Activated T-cell treated with anti-CD3 and anti-CD28 coated beads, Interleukin-2, amount 50 U/mL, for 4 hours (primary cell): ENCODE data around the gene USP3. TPM values are rescaled to one million over a fixed set of nuclear protein-coding genes. Genes with fewer than 3 reads are reported as not detected.

Experiments used
- ATAC-seq, 2 donors: fragments of 200-7000 bp; cut with Tn5 transposase; one replicate each; pipeline ENCODE4 v1.10.0; 2021
- DNase-seq: peaks from one replicate; pipeline ENCODE4 v3.0.0-alpha.2; 2020
- H3K27me3 Mint-ChIP-seq: one replicate; pipeline ENCODE4 v1.8.0; 2021; ENCODE audit warnings: low read depth, mixed read lengths
- H3K36me3 Mint-ChIP-seq: one replicate; pipeline ENCODE4 v1.8.0; 2022; ENCODE audit warnings: mixed read lengths; ENCODE audit not compliant: insufficient read depth
- H3K4me1 Mint-ChIP-seq: one replicate; pipeline ENCODE4 v1.8.0; 2021; ENCODE audit warnings: low read depth, mixed read lengths
- H3K4me3 Mint-ChIP-seq: one replicate; pipeline ENCODE4 v1.8.0; 2021; ENCODE audit warnings: mild to moderate bottlenecking, moderate library complexity, mixed read lengths
- H3K9me3 Mint-ChIP-seq: one replicate; pipeline ENCODE4 v1.8.0; 2021; ENCODE audit warnings: mixed read lengths
- total RNA-seq, 3 donors: library from RNA; stranded (reverse); gene quantifications; one replicate each; pipeline ENCODE4 v1.2.1, GENCODE V29; 2021

Gene USP3
- total RNA-seq, 3 donors from 2014 or later = 34.2 to 40.9 (median 35.5) TPM

DNA sequence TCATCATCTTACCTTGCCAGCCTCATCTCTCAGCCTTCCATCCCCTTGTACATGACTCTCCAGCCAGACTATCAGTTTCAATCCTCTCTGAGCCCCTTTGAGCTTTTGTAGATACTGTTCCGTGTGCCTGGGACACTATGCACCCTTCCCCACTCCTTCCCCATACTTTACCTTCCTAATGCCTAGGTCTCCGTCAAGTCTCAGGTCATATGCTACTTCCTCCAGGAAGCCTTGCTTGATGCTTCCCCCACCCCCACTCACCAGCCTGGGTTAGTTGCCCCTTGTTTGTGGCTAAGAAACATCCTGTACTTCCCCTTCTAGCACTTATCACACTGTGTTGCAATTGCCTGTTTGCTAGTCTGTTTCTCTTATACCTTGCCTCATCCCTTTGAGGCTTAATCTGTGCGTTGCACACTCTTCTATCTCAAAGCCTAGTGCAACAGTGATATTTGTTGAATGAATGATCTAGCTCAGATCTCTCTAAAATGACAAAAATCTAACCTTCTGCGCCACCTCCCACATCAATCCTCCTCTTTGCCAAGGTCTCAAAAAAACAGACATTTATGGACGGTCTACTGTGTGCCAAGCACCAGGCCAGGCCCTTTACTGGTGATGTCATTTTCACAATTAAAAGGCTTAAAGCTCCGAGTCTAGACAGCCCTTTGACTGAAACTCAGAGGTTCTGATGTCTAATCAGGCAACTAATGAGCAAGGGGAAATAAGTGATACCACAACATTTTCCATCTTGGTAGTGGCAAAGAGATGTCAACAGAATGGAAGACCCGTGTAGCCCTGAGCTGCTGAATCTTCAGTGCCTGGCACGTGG lies 6.5 kb upstream of the USP3 start:
- no peaks in the 10 kb centered on the region for H3K9me3 Mint-ChIP-seq
- ATAC-seq = peak; percentile 59 to 61
- no peaks in the 10 kb centered on the region for H3K36me3 Mint-ChIP-seq
- H3K27me3 Mint-ChIP-seq = no peaks in the 10 kb centered on the region
- H3K4me3 Mint-ChIP-seq = no peak overlapping the region
- peaks cover 74% of the 10 kb centered on the region for H3K4me1 Mint-ChIP-seq
- DNase-seq = peak; percentile 54

DNA sequence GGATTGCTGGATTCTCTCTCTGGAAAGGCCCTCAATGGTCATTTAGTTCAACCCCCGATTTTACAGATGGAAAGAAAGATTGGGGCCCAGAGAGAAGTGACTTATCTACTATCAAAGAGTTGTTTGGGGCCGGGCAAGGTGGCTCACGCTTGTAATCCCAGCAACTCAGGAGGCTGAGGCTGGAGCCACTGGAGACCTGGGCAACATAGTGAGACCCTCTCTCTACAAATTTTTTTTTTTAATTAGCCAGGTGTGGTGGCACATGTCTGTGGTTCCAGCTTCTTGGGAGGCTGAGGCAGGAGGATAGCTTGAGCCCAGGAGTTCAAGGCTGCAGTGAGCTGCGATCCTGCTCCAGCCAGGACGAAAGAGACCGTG lies 5.2 kb upstream of the USP3 start:
- Mint-ChIP-seq H3K9me3 (no peaks in the 10 kb centered on the region), H3K4me1 (peaks cover 70% of the 10 kb centered on the region), H3K36me3 (no peaks in the 10 kb centered on the region), H3K4me3 (no peak overlapping the region), H3K27me3 (no peaks in the 10 kb centered on the region)
- no peak for ATAC-seq
- no peak for DNase-seq

DNA sequence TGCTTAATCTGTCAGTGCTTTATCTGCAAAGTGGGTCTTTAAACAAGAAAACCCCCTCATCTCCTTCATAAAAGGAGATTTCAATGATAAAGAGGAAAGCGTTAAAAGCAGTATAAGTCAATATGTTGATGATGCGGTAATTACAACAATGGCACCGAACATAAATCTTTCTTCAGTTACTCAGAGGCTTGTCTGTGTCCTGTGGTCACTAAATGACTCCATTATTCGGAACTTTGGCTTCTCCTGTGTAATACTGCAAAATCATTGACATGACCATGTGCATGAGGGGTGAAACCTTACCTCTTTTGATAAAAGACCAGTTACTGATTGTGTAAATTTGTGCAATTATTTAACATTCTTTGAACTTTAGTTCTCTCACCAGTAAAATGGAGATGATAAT lies 4.8 kb upstream of the USP3 start:
- Mint-ChIP-seq H3K4me3 (no peak overlapping the region), H3K9me3 (no peaks in the 10 kb centered on the region), H3K36me3 (no peaks in the 10 kb centered on the region), H3K27me3 (no peaks in the 10 kb centered on the region), H3K4me1 (peaks cover 66% of the 10 kb centered on the region)
- ATAC-seq = no peak
- no peak for DNase-seq

DNA sequence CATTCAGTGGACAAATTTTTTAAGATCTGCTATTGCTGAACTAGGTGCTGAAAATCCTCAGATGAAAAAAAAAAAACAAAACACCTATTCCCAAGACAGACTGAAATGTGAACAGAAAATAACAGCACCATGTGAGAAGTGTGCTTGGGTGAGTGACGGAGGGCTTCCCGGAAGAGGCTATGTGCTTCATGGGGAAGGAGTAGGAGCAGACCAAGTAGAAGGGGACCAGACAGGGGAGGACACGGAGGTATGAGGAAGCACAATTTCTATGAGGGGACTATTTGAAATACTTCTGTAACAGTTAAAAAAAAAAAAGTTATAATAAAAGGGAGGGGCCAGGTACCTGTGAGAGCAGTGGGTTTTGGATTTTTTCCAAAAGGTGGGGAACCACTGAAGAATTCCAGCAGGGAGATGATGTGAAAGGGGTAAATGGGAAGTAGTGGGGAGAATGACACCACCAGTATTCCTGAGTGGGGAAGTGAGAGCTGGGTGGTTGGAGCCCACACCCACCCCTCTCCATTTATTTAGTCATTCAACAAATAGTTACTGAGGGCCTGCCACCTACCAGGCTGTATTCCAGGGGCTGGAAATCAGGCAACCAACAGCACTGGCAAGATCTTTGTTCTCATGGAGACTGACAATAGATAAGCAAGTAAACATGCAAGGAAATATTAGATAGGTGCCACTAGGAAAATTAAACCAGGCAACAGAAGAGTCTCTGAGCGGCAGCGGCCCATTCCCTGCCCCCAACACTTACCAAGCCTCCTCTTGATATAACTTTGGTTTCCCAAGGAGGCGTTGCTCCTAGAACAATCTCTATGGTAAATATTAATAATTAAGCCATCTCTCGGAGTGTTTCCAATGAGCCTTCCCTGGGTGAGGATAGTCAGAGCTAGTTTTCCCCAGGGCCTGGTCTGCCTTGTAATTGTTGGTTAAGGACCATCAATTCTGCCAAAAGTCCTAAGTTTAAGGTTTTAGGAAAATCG lies 3.8 kb upstream of the USP3 start:
- H3K4me3 Mint-ChIP-seq = no peak overlapping the region
- no peaks in the 10 kb centered on the region for H3K27me3 Mint-ChIP-seq
- ATAC-seq = no peak
- no peak for DNase-seq
- no peaks in the 10 kb centered on the region for H3K9me3 Mint-ChIP-seq
- no peaks in the 10 kb centered on the region for H3K36me3 Mint-ChIP-seq
- peaks cover 58% of the 10 kb centered on the region for H3K4me1 Mint-ChIP-seq

DNA sequence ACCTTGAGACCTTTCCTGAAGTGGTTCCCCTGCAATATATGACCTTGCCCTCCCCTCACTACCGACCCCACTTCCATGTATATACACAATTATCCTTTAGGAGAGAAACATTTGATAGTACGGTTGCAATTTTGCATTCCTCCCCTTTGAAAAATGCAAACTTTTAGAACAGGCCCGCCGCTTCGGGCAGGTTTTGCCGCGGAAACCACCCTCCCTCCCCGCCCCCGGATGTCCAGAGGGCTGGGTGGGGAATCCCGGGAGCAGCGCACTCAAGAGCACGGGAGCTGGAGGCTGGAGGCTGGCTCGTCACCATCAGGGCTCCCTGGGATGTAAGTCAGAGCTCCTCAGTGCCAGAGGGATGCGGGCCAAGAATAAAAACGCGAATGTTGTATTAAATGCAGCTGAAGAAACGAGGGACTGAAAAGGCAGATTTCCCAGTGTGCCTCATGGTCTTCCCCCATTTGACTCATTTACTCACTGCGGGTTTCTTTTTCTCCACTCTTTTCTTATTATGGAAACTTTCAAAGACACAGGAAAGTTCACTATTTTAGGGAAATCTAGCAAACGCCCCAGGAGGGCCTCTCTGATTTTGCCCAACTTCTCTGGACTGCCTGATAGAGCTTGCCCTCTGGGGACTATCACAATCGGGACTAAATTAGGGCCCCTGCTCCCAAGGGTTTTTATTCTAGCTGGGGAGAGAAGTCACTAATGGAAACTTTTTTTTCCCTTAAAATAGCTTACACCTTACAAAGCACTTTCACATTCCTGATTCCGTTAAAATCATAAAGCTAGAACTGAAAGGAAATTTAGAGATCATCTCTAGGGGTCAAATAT lies 2.9 kb upstream of the USP3 start:
- DNase-seq = no peak
- Mint-ChIP-seq H3K4me1 (peaks cover 60% of the 10 kb centered on the region), H3K9me3 (no peaks in the 10 kb centered on the region), H3K4me3 (peak overlapping the region; percentile 48), H3K27me3 (no peaks in the 10 kb centered on the region), H3K36me3 (no peaks in the 10 kb centered on the region)
- ATAC-seq = no peak

DNA sequence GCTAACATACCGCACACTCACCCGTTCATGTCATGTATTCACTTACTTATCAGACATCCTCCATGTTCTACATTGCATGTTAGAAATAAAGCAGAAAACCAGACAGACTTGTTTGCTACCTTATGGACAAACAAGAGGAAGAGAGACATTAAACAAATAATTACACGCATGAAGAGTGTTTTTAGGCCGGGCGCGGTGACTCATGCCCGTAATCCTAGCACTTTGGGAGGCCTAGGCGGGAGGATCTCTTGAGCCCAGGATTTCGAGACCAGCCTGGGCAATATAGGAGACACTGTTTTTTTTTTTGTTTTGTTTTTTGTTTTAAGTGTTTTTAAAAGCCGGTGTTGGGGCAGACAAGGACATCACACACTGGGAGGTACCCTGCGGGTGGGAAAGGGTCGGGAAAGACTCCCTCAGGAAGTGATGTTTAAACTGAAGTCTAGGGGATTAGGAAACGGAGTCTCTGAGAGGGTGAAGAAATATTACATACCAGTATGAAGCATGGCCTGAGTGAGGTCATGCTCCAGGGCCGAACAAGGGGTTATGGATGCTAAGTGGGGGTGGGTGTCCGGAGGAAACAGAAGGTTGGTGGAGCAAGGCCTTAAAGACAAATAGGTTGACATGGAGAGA lies 2.1 kb upstream of the USP3 start:
- no peaks in the 10 kb centered on the region for H3K36me3 Mint-ChIP-seq
- H3K4me3 Mint-ChIP-seq = peak overlapping the region; percentile 83

DNA sequence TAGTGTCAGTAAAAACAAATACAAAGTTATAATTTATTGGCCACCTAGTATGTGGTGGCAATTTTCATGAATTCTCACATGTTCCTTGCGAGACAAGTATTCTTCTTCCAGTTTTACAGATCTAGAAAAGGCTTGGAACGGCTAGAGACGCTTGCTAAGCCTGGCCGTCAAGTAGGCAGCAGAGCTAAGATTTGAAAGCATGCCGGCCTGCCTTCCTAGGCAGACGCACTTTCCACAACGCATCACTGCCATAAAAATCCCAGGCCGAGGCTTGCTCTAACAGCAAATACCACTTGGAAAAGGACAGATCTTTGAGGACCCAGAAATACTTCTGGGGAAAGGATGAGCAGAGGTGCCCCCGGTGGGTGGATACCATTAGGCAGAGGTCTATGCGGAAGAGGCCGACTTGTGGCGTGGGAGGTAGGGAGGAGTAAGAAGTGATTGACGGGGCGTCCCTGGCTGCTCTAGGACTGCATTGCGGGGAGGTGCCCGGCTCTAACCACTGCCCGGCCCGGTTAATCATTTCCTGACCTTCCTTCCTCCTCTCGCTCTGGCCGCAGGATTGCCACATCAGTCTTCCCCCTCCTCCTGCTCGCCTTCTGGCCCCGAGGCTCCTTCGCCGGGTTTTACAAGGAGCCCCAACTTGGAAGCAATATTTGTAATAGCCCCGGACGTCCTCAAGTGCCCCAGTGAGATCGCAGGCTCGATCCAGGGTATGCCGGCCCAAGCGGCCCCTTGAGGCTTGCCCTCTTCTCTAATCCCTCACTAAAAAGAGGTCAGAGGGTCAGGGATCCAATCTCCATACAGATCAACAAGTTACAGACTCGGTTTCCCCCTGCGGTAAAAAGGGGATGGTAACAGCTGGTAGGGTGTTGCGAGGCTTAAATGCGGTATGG lies 1.3 kb upstream of the USP3 start:
- ATAC-seq (peak; percentile 9 to 23), DNase-seq (peak; percentile 59)
- peaks cover 75% of the 10 kb centered on the region for H3K4me1 Mint-ChIP-seq
- H3K27me3 Mint-ChIP-seq = no peaks in the 10 kb centered on the region
- no peaks in the 10 kb centered on the region for H3K9me3 Mint-ChIP-seq
- H3K4me3 Mint-ChIP-seq = peak overlapping the region; percentile 83
- no peaks in the 10 kb centered on the region for H3K36me3 Mint-ChIP-seq

More for the DNA sequence above, 2.1 kb upstream of the USP3 start:
- no peaks in the 10 kb centered on the region for H3K27me3 Mint-ChIP-seq
- DNase-seq (no peak), ATAC-seq (no peak)
- H3K9me3 Mint-ChIP-seq = no peaks in the 10 kb centered on the region
- H3K4me1 Mint-ChIP-seq = peaks cover 68% of the 10 kb centered on the region

DNA sequence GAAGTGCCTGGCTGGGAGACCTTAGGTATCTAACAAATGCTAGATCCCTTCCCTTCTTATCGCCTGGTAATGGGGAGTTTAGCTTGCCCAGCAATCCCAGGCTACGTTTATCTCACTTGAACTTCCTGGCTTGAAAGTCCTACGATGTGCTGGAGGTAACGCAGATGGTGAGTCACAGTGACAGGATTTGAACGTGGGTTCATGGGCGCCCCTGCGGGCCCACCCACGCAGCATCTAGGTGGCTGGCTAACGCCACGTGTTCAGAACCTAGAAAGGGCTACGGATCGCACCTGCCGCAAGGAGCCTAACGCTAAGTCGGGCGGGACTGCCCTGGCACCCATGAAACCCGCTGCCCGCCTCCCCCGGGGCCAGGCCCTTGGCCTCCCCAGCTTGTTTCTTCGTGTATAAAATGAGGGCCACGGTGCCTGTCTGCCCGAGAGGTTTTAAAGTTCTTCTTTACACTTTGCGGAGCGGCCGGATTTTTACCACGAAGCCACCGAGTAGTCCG lies 600 bp upstream of the USP3 start:
- no peaks in the 10 kb centered on the region for H3K9me3 Mint-ChIP-seq
- ATAC-seq (peak; percentile 57 to 58), DNase-seq (peak; percentile 90)
- no peaks in the 10 kb centered on the region for H3K27me3 Mint-ChIP-seq
- H3K4me3 Mint-ChIP-seq = peak overlapping the region; percentile 83
- no peaks in the 10 kb centered on the region for H3K36me3 Mint-ChIP-seq
- H3K4me1 Mint-ChIP-seq = peaks cover 80% of the 10 kb centered on the region

DNA sequence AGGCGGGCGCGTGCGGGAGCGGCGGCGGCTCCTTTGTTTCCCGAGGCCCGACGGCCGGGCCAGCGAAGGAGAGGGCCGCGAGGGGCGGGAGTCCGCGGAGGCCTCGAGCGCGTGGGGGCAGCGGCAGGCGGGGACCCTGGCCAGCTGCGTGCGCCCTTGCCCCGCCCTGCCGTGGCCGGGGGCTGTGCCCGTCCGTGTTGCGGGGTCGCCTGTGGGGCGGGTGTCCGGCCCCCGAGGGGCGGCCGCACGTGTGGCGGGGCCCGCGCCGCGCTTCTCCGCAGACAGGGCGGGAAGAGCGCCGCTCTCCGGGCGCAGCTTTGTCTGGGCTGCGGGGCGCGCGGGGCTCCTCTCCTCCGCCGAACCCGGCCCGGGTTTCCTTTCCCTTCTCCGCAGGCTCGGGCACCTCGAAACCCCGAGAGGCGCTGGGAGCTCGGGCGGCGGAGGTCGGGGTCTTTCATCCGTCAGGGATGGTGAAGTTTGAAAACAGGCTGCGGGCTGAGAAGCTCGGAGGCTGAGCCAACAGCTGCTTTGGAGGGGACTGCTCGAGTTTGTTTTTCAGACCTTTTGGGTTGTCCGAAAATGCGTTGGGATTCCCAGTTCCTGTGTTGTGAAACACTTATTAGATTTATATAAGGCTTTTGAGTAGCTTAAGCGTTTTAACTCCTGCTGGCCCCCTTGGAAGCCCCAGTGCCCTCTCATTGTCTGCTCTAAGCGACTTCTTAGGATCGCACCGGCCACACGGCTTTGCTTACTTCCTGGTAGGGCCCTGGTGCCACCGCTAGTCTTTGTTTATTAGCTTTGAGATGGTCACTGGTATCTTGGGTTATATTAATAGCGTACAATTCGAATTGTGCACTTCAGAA lies 817 bp downstream of the USP3 start:
- ATAC-seq = peak; percentile 18 to 20
- Mint-ChIP-seq H3K9me3 (no peaks in the 10 kb centered on the region), H3K4me3 (peak overlapping the region; percentile 91), H3K4me1 (peaks cover 81% of the 10 kb centered on the region), H3K27me3 (no peaks in the 10 kb centered on the region), H3K36me3 (no peaks in the 10 kb centered on the region)
- peak; percentile 33 for DNase-seq

DNA sequence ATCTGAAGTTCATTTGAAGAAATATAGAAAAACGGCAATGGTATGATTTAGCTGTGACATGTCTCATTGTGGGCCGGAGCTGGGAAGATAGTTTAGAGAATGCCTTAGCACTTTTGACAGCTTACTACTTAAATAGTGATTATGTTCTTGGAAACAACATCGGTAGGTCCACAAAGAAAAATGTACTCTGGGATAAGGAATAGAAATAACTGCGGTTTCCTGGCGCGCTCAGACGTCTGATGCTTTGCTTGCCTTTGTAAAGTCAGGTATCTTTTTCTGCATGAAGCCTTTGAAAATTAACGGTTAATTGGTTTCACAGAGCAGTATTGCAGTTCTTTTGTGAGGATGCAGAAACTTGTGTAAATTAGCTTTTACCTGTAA lies 1.4 kb downstream of the USP3 start:
- Mint-ChIP-seq H3K9me3 (no peaks in the 10 kb centered on the region), H3K4me1 (peaks cover 81% of the 10 kb centered on the region), H3K36me3 (no peaks in the 10 kb centered on the region), H3K4me3 (peak overlapping the region; percentile 91), H3K27me3 (no peaks in the 10 kb centered on the region)
- no peak for ATAC-seq
- DNase-seq = no peak

DNA sequence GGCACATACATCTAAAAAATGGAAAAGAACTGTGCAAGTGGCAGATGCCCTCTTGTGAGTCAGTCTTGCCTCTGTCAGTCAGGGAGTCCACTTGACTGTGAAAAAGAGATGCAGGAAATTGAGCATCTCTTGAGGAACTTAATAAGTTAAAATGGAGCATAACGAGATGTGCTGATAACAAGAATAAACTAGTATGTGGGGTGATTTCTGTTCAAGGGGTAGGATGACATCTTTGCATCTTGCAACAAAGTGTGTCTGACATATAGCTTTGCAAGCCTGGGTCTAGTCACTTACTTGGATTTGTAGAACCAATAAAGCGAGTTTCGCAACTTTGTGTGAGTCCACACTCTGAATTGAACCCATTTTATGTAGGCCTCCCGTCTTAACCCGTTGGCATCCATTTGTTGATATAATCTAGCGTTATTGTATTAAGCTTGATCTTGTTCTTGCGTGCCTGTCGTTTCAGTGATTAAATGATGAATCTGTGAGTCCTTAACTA lies 2.2 kb downstream of the USP3 start:
- DNase-seq = no peak

More for the DNA sequence above, 2.2 kb downstream of the USP3 start:
- Mint-ChIP-seq H3K27me3 (no peaks in the 10 kb centered on the region), H3K36me3 (no peaks in the 10 kb centered on the region), H3K4me3 (peak overlapping the region; percentile 91), H3K9me3 (no peaks in the 10 kb centered on the region), H3K4me1 (peaks cover 79% of the 10 kb centered on the region)
- no peak for ATAC-seq
